SK-N-SH treated with all-trans-retinoic acid at 6 μM for 48 hours (cell line): ENCODE results near the gene VAT1L.

ENCODE experiments used
- ATAC-seq: fragments of 200-7000 bp; cut with Tn5 transposase; 3 replicates; pipeline ENCODE4 v1.9.1; 2020; ENCODE audit warnings: mild to moderate bottlenecking, moderate library complexity
- ARNTL ChIP-seq: fragments of 450-650 bp; formaldehyde crosslinking; IDR thresholded peaks from 2 replicates; pipeline ENCODE4 v1.5.0; 2020; ENCODE audit warnings: low read depth, mild to moderate bottlenecking, moderate library complexity, borderline replicate concordance
- BACH2 ChIP-seq: fragments of 250-450 bp; sonication (Bioruptor Pico); IDR thresholded peaks from 2 replicates; pipeline ENCODE4 v1.9.0; 2021; ENCODE audit warnings: mild to moderate bottlenecking, borderline replicate concordance
- CSDC2 ChIP-seq: fragments of 250-450 bp; sonication (Bioruptor Pico); IDR thresholded peaks from 2 replicates; pipeline ENCODE4 v1.5.0; 2020; ENCODE audit warnings: mild to moderate bottlenecking, moderate library complexity
- ESRRG ChIP-seq: fragments of 250-450 bp; sonication (Bioruptor Pico); IDR thresholded peaks from 2 replicates; pipeline ENCODE4 v1.6.1; 2021; ENCODE audit warnings: mild to moderate bottlenecking
- ISL1 ChIP-seq: fragments of 250-450 bp; sonication (Bioruptor Pico); IDR thresholded peaks from 2 replicates; pipeline ENCODE4 v2.1.2; 2022; ENCODE audit warnings: mild to moderate bottlenecking, moderate library complexity
- OSR1 ChIP-seq: fragments of 250-450 bp; sonication (Bioruptor Pico); IDR thresholded peaks from 2 replicates; pipeline ENCODE4 v1.8.0; 2022; ENCODE audit warnings: moderate library complexity, mild to moderate bottlenecking, inconsistent platforms
- PPARA ChIP-seq: fragments of 250-450 bp; sonication (Bioruptor Pico); IDR thresholded peaks from 2 replicates; pipeline ENCODE4 v1.5.0; 2020; ENCODE audit warnings: mild to moderate bottlenecking, borderline replicate concordance
- TCF4 ChIP-seq: fragments of 250-450 bp; sonication (Bioruptor Pico); IDR thresholded peaks from 2 replicates; pipeline ENCODE4 v1.8.0; 2021; ENCODE audit warnings: mild to moderate bottlenecking, moderate library complexity, borderline replicate concordance
- TOX ChIP-seq: fragments of 250-450 bp; sonication (Bioruptor Pico); IDR thresholded peaks from 2 replicates; pipeline ENCODE4 v1.8.0; 2021; ENCODE audit warnings: mild to moderate bottlenecking, moderate library complexity, borderline replicate concordance
- ZC3H10 ChIP-seq: fragments of 250-450 bp; sonication (Bioruptor Pico); IDR thresholded peaks from 2 replicates; pipeline ENCODE4 v1.5.1; 2021; ENCODE audit warnings: mild to moderate bottlenecking, moderate library complexity
- ZFP3 ChIP-seq: fragments of 250-450 bp; sonication (Bioruptor Pico); IDR thresholded peaks from 2 replicates; pipeline ENCODE4 v1.5.0; 2020; ENCODE audit warnings: mild to moderate bottlenecking, moderate library complexity
- ZFP30 ChIP-seq: fragments of 450-650 bp; formaldehyde crosslinking; IDR thresholded peaks from 2 replicates; pipeline ENCODE4 v1.5.0; 2022; ENCODE audit warnings: mild to moderate bottlenecking, moderate library complexity
- ZNF565 ChIP-seq: fragments of 450-650 bp; formaldehyde crosslinking; conservative IDR thresholded peaks from 2 replicates; pipeline ENCODE4 v1.5.0; 2020; ENCODE audit warnings: low read depth, mild to moderate bottlenecking, moderate library complexity
- ZNF70 ChIP-seq: fragments of 450-650 bp; formaldehyde crosslinking; IDR thresholded peaks from 2 replicates; pipeline ENCODE4 v1.5.0; 2020; ENCODE audit warnings: mild to moderate bottlenecking, moderate library complexity
- TF ChIP-seq, protein P1 (sequence below): fragments of 250-450 bp; sonication (Bioruptor Pico); IDR thresholded peaks from 2 replicates; pipeline ENCODE4 v1.8.0; 2021; ENCODE audit warnings: low read depth, mild to moderate bottlenecking, moderate library complexity, borderline replicate concordance
- TF ChIP-seq, protein P2 (sequence below): fragments of 250-450 bp; sonication (Bioruptor Pico); IDR thresholded peaks from 2 replicates; pipeline ENCODE4 v1.5.0; 2020; ENCODE audit warnings: mild to moderate bottlenecking, moderate library complexity
- TF ChIP-seq, protein P3 (sequence below): fragments of 250-450 bp; sonication (Bioruptor Pico); IDR thresholded peaks from 2 replicates; pipeline ENCODE4 v1.8.0; 2020; ENCODE audit warnings: mild to moderate bottlenecking, moderate library complexity, borderline replicate concordance
- TF ChIP-seq, protein P4 (sequence below): fragments of 250-450 bp; sonication (Bioruptor Pico); IDR thresholded peaks from 2 replicates; pipeline ENCODE4 v1.5.1; 2021; ENCODE audit warnings: mild to moderate bottlenecking, moderate library complexity

Gene VAT1L

DNA sequence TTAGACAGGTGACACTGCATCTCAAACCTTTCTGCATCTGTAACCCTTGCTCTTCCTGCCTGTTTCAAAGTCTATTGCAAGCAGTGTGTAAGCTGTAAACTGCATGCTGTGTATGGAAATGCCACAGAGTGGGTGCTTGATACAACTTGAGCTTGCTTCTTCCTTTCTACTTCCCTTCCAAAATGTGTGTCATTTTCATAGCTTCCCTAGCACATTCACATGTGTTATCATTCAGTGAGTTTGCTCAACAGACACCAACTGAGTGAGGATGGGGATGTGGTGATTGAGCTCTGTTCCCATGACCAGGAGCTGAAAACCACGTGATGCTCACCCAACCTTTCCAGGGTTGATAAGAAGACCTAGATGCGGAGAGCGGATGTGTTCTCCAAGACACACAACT, 111.1 kb downstream of the VAT1L start:
- ATAC-seq: no peak
- TF ChIP-seq ARNTL (CRISPR knock-in tag) (no peak), ZNF70 (CRISPR knock-in tag) (no peak), TCF4 (CRISPR knock-in tag) (no peak), ZNF565 (CRISPR knock-in tag) (no peak), ESRRG (CRISPR knock-in tag) (no peak)
- TF ChIP-seq, protein P1, sequence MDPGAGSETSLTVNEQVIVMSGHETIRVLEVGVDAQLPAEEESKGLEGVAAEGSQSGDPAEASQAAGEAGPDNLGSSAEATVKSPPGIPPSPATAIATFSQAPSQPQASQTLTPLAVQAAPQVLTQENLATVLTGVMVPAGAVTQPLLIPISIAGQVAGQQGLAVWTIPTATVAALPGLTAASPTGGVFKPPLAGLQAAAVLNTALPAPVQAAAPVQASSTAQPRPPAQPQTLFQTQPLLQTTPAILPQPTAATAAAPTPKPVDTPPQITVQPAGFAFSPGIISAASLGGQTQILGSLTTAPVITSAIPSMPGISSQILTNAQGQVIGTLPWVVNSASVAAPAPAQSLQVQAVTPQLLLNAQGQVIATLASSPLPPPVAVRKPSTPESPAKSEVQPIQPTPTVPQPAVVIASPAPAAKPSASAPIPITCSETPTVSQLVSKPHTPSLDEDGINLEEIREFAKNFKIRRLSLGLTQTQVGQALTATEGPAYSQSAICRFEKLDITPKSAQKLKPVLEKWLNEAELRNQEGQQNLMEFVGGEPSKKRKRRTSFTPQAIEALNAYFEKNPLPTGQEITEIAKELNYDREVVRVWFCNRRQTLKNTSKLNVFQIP (CRISPR knock-in tag): no peak
- TF ChIP-seq, protein P2, sequence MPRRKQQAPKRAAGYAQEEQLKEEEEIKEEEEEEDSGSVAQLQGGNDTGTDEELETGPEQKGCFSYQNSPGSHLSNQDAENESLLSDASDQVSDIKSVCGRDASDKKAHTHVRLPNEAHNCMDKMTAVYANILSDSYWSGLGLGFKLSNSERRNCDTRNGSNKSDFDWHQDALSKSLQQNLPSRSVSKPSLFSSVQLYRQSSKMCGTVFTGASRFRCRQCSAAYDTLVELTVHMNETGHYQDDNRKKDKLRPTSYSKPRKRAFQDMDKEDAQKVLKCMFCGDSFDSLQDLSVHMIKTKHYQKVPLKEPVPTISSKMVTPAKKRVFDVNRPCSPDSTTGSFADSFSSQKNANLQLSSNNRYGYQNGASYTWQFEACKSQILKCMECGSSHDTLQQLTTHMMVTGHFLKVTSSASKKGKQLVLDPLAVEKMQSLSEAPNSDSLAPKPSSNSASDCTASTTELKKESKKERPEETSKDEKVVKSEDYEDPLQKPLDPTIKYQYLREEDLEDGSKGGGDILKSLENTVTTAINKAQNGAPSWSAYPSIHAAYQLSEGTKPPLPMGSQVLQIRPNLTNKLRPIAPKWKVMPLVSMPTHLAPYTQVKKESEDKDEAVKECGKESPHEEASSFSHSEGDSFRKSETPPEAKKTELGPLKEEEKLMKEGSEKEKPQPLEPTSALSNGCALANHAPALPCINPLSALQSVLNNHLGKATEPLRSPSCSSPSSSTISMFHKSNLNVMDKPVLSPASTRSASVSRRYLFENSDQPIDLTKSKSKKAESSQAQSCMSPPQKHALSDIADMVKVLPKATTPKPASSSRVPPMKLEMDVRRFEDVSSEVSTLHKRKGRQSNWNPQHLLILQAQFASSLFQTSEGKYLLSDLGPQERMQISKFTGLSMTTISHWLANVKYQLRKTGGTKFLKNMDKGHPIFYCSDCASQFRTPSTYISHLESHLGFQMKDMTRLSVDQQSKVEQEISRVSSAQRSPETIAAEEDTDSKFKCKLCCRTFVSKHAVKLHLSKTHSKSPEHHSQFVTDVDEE: no peak

DNA sequence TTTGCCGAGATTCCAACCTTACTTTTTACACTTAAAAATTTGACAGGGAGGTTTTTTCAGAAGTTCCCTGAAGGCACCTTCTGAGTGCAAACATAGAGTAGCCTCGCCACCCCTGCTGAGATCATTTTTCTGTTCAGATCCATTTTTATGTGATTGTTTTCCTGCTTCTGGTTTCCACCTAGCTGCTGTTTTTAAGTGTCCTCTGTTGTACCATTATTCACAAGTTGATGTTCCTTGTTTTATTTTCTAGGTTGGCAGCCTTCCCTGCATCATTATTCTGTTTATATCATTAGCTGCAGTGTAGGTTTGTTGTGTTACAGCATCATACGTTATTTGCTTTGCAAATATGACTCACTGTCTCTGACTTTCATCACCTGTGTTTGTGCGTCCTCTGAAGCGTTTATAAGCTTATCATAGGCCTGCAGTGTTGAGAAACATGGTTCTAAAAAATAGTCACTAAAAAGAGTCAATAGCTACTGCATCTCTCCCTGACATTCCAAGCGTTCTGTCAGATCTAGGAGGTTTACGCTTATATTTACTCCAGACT, 117.1 kb downstream of the VAT1L start:
- no peak for TF ChIP-seq ZNF565 (CRISPR knock-in tag)
- TF ChIP-seq ZNF70 (CRISPR knock-in tag): no peak
- no peak for TF ChIP-seq BACH2 (CRISPR knock-in tag)
- TF ChIP-seq, protein P1 (CRISPR knock-in tag): no peak
- TF ChIP-seq ESRRG (CRISPR knock-in tag): no peak
- TF ChIP-seq, protein P3, sequence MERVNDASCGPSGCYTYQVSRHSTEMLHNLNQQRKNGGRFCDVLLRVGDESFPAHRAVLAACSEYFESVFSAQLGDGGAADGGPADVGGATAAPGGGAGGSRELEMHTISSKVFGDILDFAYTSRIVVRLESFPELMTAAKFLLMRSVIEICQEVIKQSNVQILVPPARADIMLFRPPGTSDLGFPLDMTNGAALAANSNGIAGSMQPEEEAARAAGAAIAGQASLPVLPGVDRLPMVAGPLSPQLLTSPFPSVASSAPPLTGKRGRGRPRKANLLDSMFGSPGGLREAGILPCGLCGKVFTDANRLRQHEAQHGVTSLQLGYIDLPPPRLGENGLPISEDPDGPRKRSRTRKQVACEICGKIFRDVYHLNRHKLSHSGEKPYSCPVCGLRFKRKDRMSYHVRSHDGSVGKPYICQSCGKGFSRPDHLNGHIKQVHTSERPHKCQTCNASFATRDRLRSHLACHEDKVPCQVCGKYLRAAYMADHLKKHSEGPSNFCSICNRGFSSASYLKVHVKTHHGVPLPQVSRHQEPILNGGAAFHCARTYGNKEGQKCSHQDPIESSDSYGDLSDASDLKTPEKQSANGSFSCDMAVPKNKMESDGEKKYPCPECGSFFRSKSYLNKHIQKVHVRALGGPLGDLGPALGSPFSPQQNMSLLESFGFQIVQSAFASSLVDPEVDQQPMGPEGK (CRISPR knock-in tag): no peak
- TF ChIP-seq TCF4 (CRISPR knock-in tag): no peak
- TF ChIP-seq ARNTL (CRISPR knock-in tag): no peak
- no peak for TF ChIP-seq TOX (CRISPR knock-in tag)
- TF ChIP-seq, protein P4, sequence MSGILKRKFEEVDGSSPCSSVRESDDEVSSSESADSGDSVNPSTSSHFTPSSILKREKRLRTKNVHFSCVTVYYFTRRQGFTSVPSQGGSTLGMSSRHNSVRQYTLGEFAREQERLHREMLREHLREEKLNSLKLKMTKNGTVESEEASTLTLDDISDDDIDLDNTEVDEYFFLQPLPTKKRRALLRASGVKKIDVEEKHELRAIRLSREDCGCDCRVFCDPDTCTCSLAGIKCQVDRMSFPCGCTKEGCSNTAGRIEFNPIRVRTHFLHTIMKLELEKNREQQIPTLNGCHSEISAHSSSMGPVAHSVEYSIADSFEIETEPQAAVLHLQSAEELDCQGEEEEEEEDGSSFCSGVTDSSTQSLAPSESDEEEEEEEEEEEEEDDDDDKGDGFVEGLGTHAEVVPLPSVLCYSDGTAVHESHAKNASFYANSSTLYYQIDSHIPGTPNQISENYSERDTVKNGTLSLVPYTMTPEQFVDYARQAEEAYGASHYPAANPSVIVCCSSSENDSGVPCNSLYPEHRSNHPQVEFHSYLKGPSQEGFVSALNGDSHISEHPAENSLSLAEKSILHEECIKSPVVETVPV (CRISPR knock-in tag): no peak
- TF ChIP-seq OSR1 (CRISPR knock-in tag): no peak
- no peak for TF ChIP-seq ZC3H10
- TF ChIP-seq ZFP3 (CRISPR knock-in tag): no peak
- no peak for TF ChIP-seq PPARA (CRISPR knock-in tag)
- no peak for TF ChIP-seq ZFP30 (CRISPR knock-in tag)
- TF ChIP-seq CSDC2: no peak
- no peak for ATAC-seq

DNA sequence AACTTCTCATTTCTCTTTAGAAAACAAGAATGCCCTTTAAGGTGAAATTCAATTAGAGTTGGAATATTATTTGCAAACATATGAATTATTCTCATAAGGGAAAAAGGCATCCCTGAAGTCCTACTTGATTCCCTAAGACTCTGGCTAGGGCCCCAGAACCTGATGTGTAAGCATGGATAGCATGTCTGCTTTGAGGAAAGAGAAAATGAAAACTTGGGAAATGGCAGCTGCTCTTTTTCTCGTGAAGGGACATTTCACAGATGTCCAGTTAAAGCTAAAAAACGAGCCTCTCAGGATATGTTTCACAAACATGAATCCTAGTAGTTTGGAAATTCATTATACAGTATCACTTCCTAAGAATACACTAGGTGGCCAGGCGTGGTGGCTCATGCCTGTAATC, 121.7 kb downstream of the VAT1L start:
- ATAC-seq: no peak
- TF ChIP-seq, protein P2: no peak
- TF ChIP-seq PPARA (CRISPR knock-in tag): no peak
- TF ChIP-seq TOX (CRISPR knock-in tag): no peak
- TF ChIP-seq CSDC2: no peak
- no peak for TF ChIP-seq ZNF70 (CRISPR knock-in tag)
- no peak for TF ChIP-seq BACH2 (CRISPR knock-in tag)
- TF ChIP-seq, protein P3 (CRISPR knock-in tag): no peak
- no peak for TF ChIP-seq ISL1
- TF ChIP-seq, protein P1 (CRISPR knock-in tag): no peak
